PC-3 (cell line): ENCODE data around the gene PPARG. TPM values are rescaled to one million over a fixed set of nuclear protein-coding genes. Genes with fewer than 3 reads are reported as not detected.

ENCODE experiments used
- ATAC-seq: fragments of 200-7000 bp; cut with Tn5 transposase; 2 replicates; pipeline ENCODE4 v1.9.1; 2020; ENCODE audit warnings: mild to moderate bottlenecking, moderate library complexity
- BruUV-seq: library from RNA; stranded (reverse); fragments of 400-500 nt; replicated peaks from 2 replicates; lab custom pipeline; 2021; lab: Mats Ljungman, UMichigan
- CTCF ChIA-PET: fragments of 300-600 bp; sonication (Branson Sonifier 250); formaldehyde crosslinking; loops from one replicate; lab custom pipeline; 2022; ENCODE audit warnings: antibody characterized with exemption; lab: Charles Lee
- POLR2A ChIA-PET: fragments of 300-600 bp; sonication (Branson Sonifier 250); formaldehyde crosslinking; loops from one replicate; lab custom pipeline; 2022; ENCODE audit warnings: antibody characterized with exemption; ENCODE audit not compliant: unreplicated experiment; lab: Charles Lee
- DNase-seq: peaks from one replicate; pipeline ENCODE4 v3.0.0-alpha.2; 2015
- H2AFZ ChIP-seq: fragments of 300-600 bp; sonication (generic); 2 replicates; pipeline ENCODE4 v1.6.0; 2016; ENCODE audit warnings: antibody characterized with exemption, low read length
- H3F3A ChIP-seq: fragments of 300-600 bp; sonication (generic); one replicate; pipeline ENCODE4 v1.6.0; 2017; ENCODE audit warnings: antibody characterized with exemption, low read length, control low read depth, mild to moderate bottlenecking; ENCODE audit not compliant: unreplicated experiment
- H3K27ac ChIP-seq: fragments of 300-600 bp; sonication (generic); 2 replicates; pipeline ENCODE4 v1.5.1; 2016; ENCODE audit warnings: mild to moderate bottlenecking, low read length
- H3K27me3 ChIP-seq: fragments of 300-600 bp; sonication (generic); 2 replicates; pipeline ENCODE4 v1.6.1; 2016; ENCODE audit warnings: low read length, mixed read lengths
- H3K36me3 ChIP-seq: fragments of 300-600 bp; sonication (generic); 2 replicates; pipeline ENCODE4 v1.6.1; 2016; ENCODE audit warnings: low read depth, mixed run types, low read length, mixed read lengths
- H3K4me1 ChIP-seq: fragments of 300-600 bp; sonication (generic); 2 replicates; pipeline ENCODE4 v1.5.1; 2016; ENCODE audit warnings: low read length; ENCODE audit not compliant: insufficient read depth
- H3K4me2 ChIP-seq: fragments of 300-600 bp; sonication (generic); 2 replicates; pipeline ENCODE4 v1.6.0; 2016; ENCODE audit warnings: low read length
- H3K4me3 ChIP-seq: fragments of 300-600 bp; sonication (generic); 2 replicates; pipeline ENCODE4 v1.5.1; 2016; ENCODE audit warnings: mild to moderate bottlenecking, low read length, mixed read lengths
- H3K79me2 ChIP-seq: fragments of 300-600 bp; sonication (generic); 2 replicates; pipeline ENCODE4 v1.6.1; 2017; ENCODE audit warnings: low read length, mixed read lengths
- H3K9ac ChIP-seq: fragments of 300-600 bp; sonication (generic); 2 replicates; pipeline ENCODE4 v1.6.0; 2016; ENCODE audit warnings: mild to moderate bottlenecking, low read length
- H3K9me2 ChIP-seq: fragments of 300-600 bp; sonication (generic); replicated peaks from 2 replicates; pipeline ENCODE4 v1.6.1; 2016; ENCODE audit warnings: mixed run types, low read length, mixed read lengths
- H3K9me3 ChIP-seq: fragments of 300-600 bp; sonication (generic); 2 replicates; pipeline ENCODE4 v1.6.1; 2016; ENCODE audit warnings: low read length, mixed read lengths
- H4K20me1 ChIP-seq: fragments of 300-600 bp; sonication (generic); 2 replicates; pipeline ENCODE4 v1.6.1; 2016; ENCODE audit warnings: low read length, mixed read lengths
- EZH2 ChIP-seq: fragments of 300-600 bp; sonication (generic); IDR thresholded peaks from one replicate; pipeline ENCODE4 v1.6.1; 2017; ENCODE audit warnings: antibody characterized with exemption, mild to moderate bottlenecking, low read length; ENCODE audit not compliant: unreplicated experiment
- EZH2phosphoT487 ChIP-seq: fragments of 300-600 bp; sonication (generic); IDR thresholded peaks from 2 replicates; pipeline ENCODE4 v1.6.1; 2018; ENCODE audit warnings: mild to moderate bottlenecking, antibody characterized with exemption, low read length, borderline replicate concordance
- intact Hi-C: fragments of 100-400 bp; cut with micrococcal nuclease; formaldehyde crosslinking; loops from 2 replicates; pipeline ENCODE4 v1.9.0; 2023
- total RNA-seq: library from RNA; depleted of rRNA; stranded (reverse); fragments of >200 nt; gene quantifications from 2 replicates; pipeline ENCODE4 v1.2.3, GENCODE V29; 2014
- TF ChIP-seq, protein P1 (sequence below): fragments of 300-600 bp; sonication (generic); conservative IDR thresholded peaks from 2 replicates; pipeline ENCODE4 v1.5.1; 2017; ENCODE audit warnings: antibody characterized with exemption, low read depth, mild to moderate bottlenecking, low read length

PPARG gene
- total RNA-seq, 1 experiment from 2014 or later: 250 TPM

DNA sequence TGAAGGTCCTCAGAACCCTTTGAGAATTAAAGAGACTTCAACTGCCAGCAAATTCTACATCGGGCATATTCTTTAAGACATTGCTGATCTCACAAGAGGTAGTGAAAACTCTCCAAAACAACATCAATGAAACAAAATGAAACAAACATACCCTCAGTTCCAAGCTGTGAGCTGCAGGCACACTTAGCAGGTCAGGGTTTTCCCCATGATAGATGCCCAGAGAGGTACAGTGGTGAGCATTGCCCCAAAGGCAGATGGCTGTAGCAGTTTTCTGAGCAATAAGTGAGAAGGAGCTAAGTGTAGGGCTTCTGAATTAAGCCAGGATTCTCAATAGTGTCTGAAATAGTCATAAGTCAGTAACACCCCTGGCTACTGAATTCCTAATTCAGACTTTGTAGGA lies 99.3 kb downstream of the PPARG start:
- Histone ChIP-seq H3K4me3 (no peak overlapping the region), H3K36me3 (peaks cover 84% of the 10 kb centered on the region), H3K27me3 (no peaks in the 10 kb centered on the region), H2AFZ (no peak overlapping the region), H3K9ac (no peak overlapping the region), H3F3A (peaks cover 25% of the 10 kb centered on the region), H3K27ac (no peak overlapping the region), H3K4me1 (peaks cover 27% of the 10 kb centered on the region), H3K4me2 (no peak overlapping the region), H4K20me1 (no peaks in the 10 kb centered on the region), H3K9me3 (no peaks in the 10 kb centered on the region), H3K79me2 (peaks cover 6% of the 10 kb centered on the region; the same call in 1 of the 2 replicates), H3K9me2 (no peaks in the 10 kb centered on the region)
- ATAC-seq (no peak), DNase-seq (no peak)
- no TSS peak for BruUV-seq
- CTCF ChIA-PET: no interaction called here
- intact Hi-C loops: no loop called here
- POLR2A ChIA-PET: interaction anchor here (0.5 kb wide), 1 partner anchor 16 kb away, joined by 3 read pairs; no protein-coding TSS in a partner anchor
- TF ChIP-seq, protein P1, sequence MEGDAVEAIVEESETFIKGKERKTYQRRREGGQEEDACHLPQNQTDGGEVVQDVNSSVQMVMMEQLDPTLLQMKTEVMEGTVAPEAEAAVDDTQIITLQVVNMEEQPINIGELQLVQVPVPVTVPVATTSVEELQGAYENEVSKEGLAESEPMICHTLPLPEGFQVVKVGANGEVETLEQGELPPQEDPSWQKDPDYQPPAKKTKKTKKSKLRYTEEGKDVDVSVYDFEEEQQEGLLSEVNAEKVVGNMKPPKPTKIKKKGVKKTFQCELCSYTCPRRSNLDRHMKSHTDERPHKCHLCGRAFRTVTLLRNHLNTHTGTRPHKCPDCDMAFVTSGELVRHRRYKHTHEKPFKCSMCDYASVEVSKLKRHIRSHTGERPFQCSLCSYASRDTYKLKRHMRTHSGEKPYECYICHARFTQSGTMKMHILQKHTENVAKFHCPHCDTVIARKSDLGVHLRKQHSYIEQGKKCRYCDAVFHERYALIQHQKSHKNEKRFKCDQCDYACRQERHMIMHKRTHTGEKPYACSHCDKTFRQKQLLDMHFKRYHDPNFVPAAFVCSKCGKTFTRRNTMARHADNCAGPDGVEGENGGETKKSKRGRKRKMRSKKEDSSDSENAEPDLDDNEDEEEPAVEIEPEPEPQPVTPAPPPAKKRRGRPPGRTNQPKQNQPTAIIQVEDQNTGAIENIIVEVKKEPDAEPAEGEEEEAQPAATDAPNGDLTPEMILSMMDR: no peak
- no peak for TF ChIP-seq EZH2phosphoT487
- no peak for TF ChIP-seq EZH2

DNA sequence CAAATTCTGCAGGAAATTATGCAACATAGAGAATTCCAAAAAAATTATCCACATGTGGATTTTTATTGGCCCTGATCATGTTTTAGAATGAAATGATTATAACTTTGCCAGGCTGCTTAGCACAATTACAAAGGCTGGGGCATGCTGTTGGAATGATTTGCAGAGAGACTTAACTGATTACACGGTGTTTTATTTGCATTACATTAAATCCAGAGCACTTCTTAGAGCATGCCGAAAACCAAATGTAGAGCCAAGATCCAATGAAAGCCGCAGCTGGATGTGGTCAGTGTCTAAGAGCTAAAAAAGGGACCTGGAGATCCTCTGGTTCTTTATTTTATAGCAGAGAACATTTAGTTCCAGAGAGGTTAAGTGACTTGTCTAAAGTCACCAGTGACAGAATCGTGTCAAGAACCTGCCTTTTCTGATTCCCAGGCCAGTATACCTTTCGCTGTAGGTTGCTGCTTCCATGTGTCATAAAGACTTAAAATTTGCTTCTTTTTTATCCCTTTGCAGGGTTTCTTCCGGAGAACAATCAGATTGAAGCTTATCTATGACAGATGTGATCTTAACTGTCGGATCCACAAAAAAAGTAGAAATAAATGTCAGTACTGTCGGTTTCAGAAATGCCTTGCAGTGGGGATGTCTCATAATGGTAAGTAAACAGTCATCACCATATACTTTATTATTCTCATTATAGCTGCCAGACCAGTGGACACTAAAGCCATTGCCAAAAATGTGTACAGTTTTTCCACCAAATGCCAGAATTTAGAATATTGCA lies 103.4 kb downstream of the PPARG start:
- CTCF ChIA-PET: no interaction called here
- Histone ChIP-seq H3K4me3 (no peak overlapping the region), H3K27ac (peak overlapping the region; percentile 10; the same call in 1 of the 2 replicates), H2AFZ (no peak overlapping the region), H3K4me1 (peaks cover 22% of the 10 kb centered on the region), H3K9me3 (no peaks in the 10 kb centered on the region), H3K9me2 (no peaks in the 10 kb centered on the region), H3K4me2 (no peak overlapping the region), H3K9ac (no peak overlapping the region), H3K36me3 (peaks cover 77% of the 10 kb centered on the region), H3K27me3 (no peaks in the 10 kb centered on the region), H3F3A (peaks cover 15% of the 10 kb centered on the region), H4K20me1 (no peaks in the 10 kb centered on the region), H3K79me2 (no peaks in the 10 kb centered on the region; the same call in 1 of the 2 replicates)
- TF ChIP-seq EZH2: no peak
- TF ChIP-seq EZH2phosphoT487: no peak
- TF ChIP-seq, protein P1: no peak
- DNase-seq (no peak), ATAC-seq (no peak)
- intact Hi-C loops: no loop called here
- no TSS peak for BruUV-seq
- POLR2A ChIA-PET: interaction anchor here (0.6 kb wide), 1 partner anchor 49 kb away, joined by 6 read pairs; no protein-coding TSS in a partner anchor

DNA sequence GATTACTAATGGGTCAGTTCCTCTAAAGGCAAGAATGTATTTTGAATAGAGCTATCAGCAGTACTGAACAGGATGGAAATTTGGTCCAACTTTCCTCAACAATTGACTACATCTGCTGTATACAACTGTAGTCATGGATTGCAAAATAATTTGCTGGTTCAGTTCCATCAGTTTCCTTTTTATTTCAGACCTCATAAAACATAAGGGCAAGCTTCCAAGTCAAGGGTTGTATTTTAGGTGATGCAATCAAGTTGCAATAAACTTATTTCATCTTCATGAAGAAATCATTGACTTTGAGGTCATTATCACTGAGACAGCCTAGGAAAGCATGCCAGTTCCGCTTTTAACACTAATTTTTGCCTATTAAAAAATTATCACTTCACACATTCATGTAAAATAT lies 105.0 kb downstream of the PPARG start:
- Histone ChIP-seq H3K4me2 (no peak overlapping the region), H3K4me3 (no peak overlapping the region), H2AFZ (no peak overlapping the region), H3K9me3 (no peaks in the 10 kb centered on the region), H3K4me1 (peaks cover 28% of the 10 kb centered on the region), H3K27me3 (no peaks in the 10 kb centered on the region), H3K36me3 (peaks cover 72% of the 10 kb centered on the region), H4K20me1 (no peaks in the 10 kb centered on the region), H3K9me2 (no peaks in the 10 kb centered on the region), H3F3A (peaks cover 15% of the 10 kb centered on the region), H3K79me2 (no peaks in the 10 kb centered on the region; the same call in 1 of the 2 replicates), H3K9ac (no peak overlapping the region), H3K27ac (peak overlapping the region; percentile 15)
- DNase-seq (peak; percentile 58), ATAC-seq (peak; percentile 27; the same call in 1 of the 2 replicates)
- BruUV-seq: TSS peak; percentile 2
- POLR2A ChIA-PET: no interaction called here
- TF ChIP-seq EZH2phosphoT487 (no peak), EZH2 (no peak)
- TF ChIP-seq, protein P1: no peak
- CTCF ChIA-PET: no interaction called here
- intact Hi-C loops: no loop called here
